Right cardiac atrium (tissue), 5 donors: ENCODE results near the gene C2orf49. TPM values are rescaled to one million over a fixed set of nuclear protein-coding genes. Genes with fewer than 3 reads are reported as not detected.
A peak's percentile ranks its signal among the peaks of the same experiment; 100 is the strongest.

Experiments
- ATAC-seq, 2 donors: fragments of 200-7000 bp; cut with Tn5 transposase; one replicate each; pipeline versions ENCODE4 v1.8.0 to v1.9.1; 2020; ENCODE audit warnings: moderate library complexity in 2 of 2, mild to moderate bottlenecking in 1 of 2
- DNase-seq, 3 donors: peaks; one replicate each; pipeline ENCODE4 v3.0.0-alpha.2; 2020
- H3K27ac ChIP-seq: one replicate; pipeline ENCODE4 v1.5.1; 2013; ENCODE audit warnings: mild to moderate bottlenecking, low read length, control low read depth, moderate library complexity
- H3K27me3 ChIP-seq: one replicate; pipeline ENCODE4 v1.6.1; 2013; ENCODE audit not compliant: control insufficient read depth, insufficient read depth
- H3K4me1 ChIP-seq: one replicate; pipeline ENCODE4 v1.6.1; 2013; ENCODE audit warnings: low read length; ENCODE audit not compliant: control insufficient read depth, insufficient read depth
- H3K4me3 ChIP-seq: one replicate; pipeline ENCODE4 v1.5.1; 2013; ENCODE audit warnings: low read length, control low read depth
- H3K9me3 ChIP-seq: one replicate; pipeline ENCODE4 v1.6.1; 2013; ENCODE audit warnings: low read length; ENCODE audit not compliant: control insufficient read depth
- WGBS: extraction: QIAGEN DNeasy Blood & Tissue Kit; methylation state at CpG from one replicate; pipeline ENCODE4 v1.1.7; 2013; 5-methylcytosine and 5-hydroxymethylcytosine counted together
- intact Hi-C, 4 donors: fragments of 100-400 bp; cut with DNase I; formaldehyde crosslinking; loops; one replicate each; pipeline versions ENCODE4 v1.11.0 to v1.14.0; 2022 to 2023
- polyA plus RNA-seq: library from polyadenylated mRNA; stranded (reverse); fragments of 200-250 nt; gene quantifications from one replicate; pipeline ENCODE4 v1.2.3, GENCODE V29; 2013
- total RNA-seq, 4 donors: library from RNA; stranded (reverse); fragmentation: NEBNext Ultra II Directional; extraction: Animal tissue kit (Norgen Biotek cat#: 25700); gene quantifications; one replicate each; pipeline ENCODE4 v1.2.1, GENCODE V29; 2021
- donor health status: healthy with polysubstance abuse.
- donor health status: DM: no; HTN: yes; CAD: no.
- donor health status: DM: no; HTN: no; CAD: no.
- donor health status: DM: no; HTN: yes; CAD: no; lungs with severe emphysema.
- donor health status: DM: yes; HTN: yes; CAD: no.

Gene C2orf49
- total and polyA plus RNA-seq, 5 donors: 13.2 to 20.3 (median 15.8) TPM

DNA sequence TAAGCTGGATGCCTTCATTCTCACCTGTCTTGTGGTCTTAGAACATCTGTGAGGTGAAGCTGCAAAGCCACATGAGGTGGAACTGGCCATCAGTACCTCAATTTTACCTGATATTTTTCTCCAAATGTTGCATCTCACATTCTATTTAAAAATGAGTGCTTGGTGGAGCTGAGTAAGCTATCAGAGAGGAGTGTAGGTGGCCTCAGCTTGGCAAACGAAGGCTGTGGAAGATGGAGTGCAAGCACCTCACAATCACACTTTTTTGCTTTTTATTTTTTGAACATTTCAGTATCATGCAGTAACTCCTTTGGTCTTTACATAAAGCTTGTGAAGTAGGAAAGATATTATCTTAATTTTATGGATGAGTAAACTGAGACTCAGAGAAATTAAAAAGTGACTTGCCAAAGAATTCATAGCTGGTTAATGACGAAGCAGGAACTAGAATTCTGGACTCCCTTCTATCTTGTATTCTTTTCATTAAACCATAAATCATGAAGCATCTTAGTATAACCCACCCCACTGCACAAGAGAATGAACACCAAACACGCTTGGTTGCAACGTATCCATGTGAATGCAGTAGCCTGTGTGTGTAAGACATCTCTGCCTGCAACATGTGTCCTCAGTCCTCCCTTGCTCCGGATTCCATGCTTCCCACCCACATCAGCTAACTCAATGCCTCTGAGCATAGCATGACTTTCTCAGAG is 27.2 kb downstream of the C2orf49 start:
- WGBS: 85% methylated on average over 5 of the region's 5 CpGs
- Histone ChIP-seq H3K4me3 (no peak overlapping the region), H3K27me3 (no peaks in the 10 kb centered on the region), H3K4me1 (no peaks in the 10 kb centered on the region), H3K27ac (no peak overlapping the region), H3K9me3 (no peaks in the 10 kb centered on the region)
- no peak for ATAC-seq
- intact Hi-C loops: loop anchor here in 1 of 4 donors (5.0 kb wide), 1 partner anchor 158 kb away; no protein-coding TSS in a partner anchor
- DNase-seq: no peak

DNA sequence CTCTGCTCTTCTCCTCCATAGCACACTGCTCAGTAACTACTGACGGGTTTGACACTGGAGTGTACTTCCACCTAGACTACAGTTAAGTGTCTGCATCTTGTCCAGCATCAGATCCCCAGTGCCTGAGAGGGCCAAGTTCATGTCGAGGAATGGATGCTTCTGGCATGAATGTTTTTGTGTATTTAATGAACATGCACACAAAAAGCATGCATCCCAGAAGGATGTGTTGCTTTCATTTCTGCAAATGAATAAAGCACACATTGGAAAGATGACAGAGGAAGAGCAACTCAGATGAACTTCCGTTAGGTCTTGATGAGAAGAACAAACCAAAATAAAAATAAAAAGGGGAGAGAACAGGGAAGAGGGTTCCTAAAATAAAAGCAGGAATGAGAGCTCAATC is 27.9 kb downstream of the C2orf49 start:
- H3K4me1 ChIP-seq: no peaks in the 10 kb centered on the region
- no peaks in the 10 kb centered on the region for H3K9me3 ChIP-seq
- ATAC-seq (no peak), DNase-seq (no peak)
- intact Hi-C loops: loop anchor here in 1 of 4 donors (5.0 kb wide), 1 partner anchor 157 kb away; no protein-coding TSS in a partner anchor
- no peak overlapping the region for H3K4me3 ChIP-seq
- whole genome bisulfite sequencing: 72% methylated on average over 3 of the region's 3 CpGs
- H3K27me3 ChIP-seq: no peaks in the 10 kb centered on the region
- no peak overlapping the region for H3K27ac ChIP-seq

GRCh38 chr2:105368759-105369408 is 31.5 kb downstream of the C2orf49 start:
- WGBS: 70% methylated on average over 8 of the region's 8 CpGs
- Histone ChIP-seq H3K4me3 (no peak overlapping the region), H3K4me1 (peaks cover 2% of the 10 kb centered on the region), H3K27me3 (no peaks in the 10 kb centered on the region), H3K27ac (peak overlapping the region; percentile 50), H3K9me3 (no peaks in the 10 kb centered on the region)
- DNase-seq (no peak), ATAC-seq (no peak)
- intact Hi-C loops: loop anchor here in 1 of 4 donors (5.0 kb wide), 1 partner anchor 153 kb away; no protein-coding TSS in a partner anchor

- DNase-seq: peak; percentile 85 to 93 (median 92)
- WGBS: 39% methylated on average over 30 of the region's 30 CpGs
- ATAC-seq: peak; percentile 72 to 79
- H3K27me3 ChIP-seq: no peaks in the 10 kb centered on the region
- H3K9me3 ChIP-seq: no peaks in the 10 kb centered on the region
- intact Hi-C loops: loop anchor here (2.0 to 5.0 kb wide), 3 partner anchors 147 to 152 kb away; no protein-coding TSS in a partner anchor
- H3K27ac ChIP-seq: no peak overlapping the region
- H3K4me1 ChIP-seq: peaks cover 2% of the 10 kb centered on the region
- no peak overlapping the region for H3K4me3 ChIP-seq
Measured at GRCh38 chr2:105369777-105370690, 32.7 kb downstream of the C2orf49 start.

DNA sequence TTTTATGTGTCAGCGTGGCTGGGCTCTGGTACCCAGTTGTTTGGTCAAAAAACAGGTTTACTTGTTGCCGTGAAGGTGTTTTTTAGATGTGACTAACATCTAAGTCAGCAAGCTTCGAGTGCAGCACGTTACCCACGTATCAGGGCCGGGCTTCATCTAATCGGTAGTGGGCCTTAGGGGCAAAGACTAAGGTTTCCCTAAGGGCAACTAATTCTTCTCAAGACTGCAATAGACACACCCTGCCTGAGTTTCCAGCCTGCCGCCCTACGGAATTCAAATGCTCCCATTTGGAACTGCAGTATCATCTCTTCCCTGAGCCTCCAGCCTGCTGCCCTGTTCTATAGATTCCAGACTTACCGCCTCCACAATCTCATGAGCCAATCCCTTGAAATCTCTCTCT is 33.8 kb downstream of the C2orf49 start:
- 81% methylated on average over 10 of the region's 10 CpGs for WGBS
- Histone ChIP-seq H3K4me3 (no peak overlapping the region), H3K27ac (no peak overlapping the region), H3K4me1 (peaks cover 2% of the 10 kb centered on the region), H3K9me3 (no peaks in the 10 kb centered on the region), H3K27me3 (no peaks in the 10 kb centered on the region)
- DNase-seq: no peak
- intact Hi-C loops: loop anchor here in 3 of 4 donors (2.0 to 5.0 kb wide), 3 partner anchors 146 to 151 kb away; no protein-coding TSS in a partner anchor
- no peak for ATAC-seq

DNA sequence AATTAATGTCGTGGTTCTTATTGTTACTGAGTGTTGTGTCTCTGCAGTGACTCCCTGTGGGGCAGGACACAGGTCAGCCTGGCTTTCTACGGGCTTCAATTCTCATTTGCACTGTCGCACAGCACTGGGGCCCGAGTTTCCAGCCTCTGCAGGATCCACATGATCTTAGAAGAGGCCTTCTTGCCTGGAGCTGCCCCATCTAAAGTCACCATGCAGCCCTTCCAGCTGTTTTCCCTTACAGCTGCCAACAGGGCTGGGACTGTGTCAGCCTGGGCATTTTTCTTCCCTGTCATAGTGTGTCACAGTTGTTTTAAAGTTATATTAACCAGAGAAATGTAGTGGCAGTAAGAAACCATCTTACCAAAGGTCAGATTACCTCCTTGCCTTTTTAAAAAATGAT is 34.5 kb downstream of the C2orf49 start:
- Histone ChIP-seq H3K9me3 (no peaks in the 10 kb centered on the region), H3K4me3 (no peak overlapping the region), H3K27me3 (no peaks in the 10 kb centered on the region), H3K4me1 (peaks cover 2% of the 10 kb centered on the region), H3K27ac (peak overlapping the region; percentile 33)
- ATAC-seq: no peak
- DNase-seq: no peak
- WGBS: 64% methylated on average over 4 of the region's 4 CpGs
- intact Hi-C loops: loop anchor here in 3 of 4 donors (2.0 to 5.0 kb wide), 3 partner anchors 145 to 150 kb away; no protein-coding TSS in a partner anchor

- 37% methylated on average over 9 of the region's 9 CpGs for WGBS
- peaks cover 2% of the 10 kb centered on the region for H3K4me1 ChIP-seq
- intact Hi-C loops: loop anchor here in 2 of 4 donors (5.0 kb wide), 2 partner anchors 144 to 149 kb away; no protein-coding TSS in a partner anchor
- H3K4me3 ChIP-seq: no peak overlapping the region
- peak; percentile 75 to 92 (median 85) for DNase-seq
- peak overlapping the region; percentile 73 for H3K27ac ChIP-seq
- peak; percentile 46 to 73 for ATAC-seq
- no peaks in the 10 kb centered on the region for H3K27me3 ChIP-seq
- H3K9me3 ChIP-seq: no peaks in the 10 kb centered on the region
Measured at GRCh38 chr2:105373344-105373781, 36.0 kb downstream of the C2orf49 start.

- intact Hi-C loops: loop anchor here in 2 of 4 donors (5.0 kb wide), 2 partner anchors 143 to 148 kb away; no protein-coding TSS in a partner anchor
- WGBS: 73% methylated on average over 9 of the region's 9 CpGs
- no peaks in the 10 kb centered on the region for H3K27me3 ChIP-seq
- H3K9me3 ChIP-seq: no peaks in the 10 kb centered on the region
- DNase-seq (peak in 1 of 3 donors; percentile 49), ATAC-seq (peak; percentile 7 to 14)
- no peak overlapping the region for H3K4me3 ChIP-seq
- H3K4me1 ChIP-seq: peaks cover 2% of the 10 kb centered on the region
- peak overlapping the region; percentile 73 for H3K27ac ChIP-seq
Measured at GRCh38 chr2:105373895-105374401, 36.6 kb downstream of the C2orf49 start.

- Histone ChIP-seq H3K27ac (peak overlapping the region; percentile 55), H3K4me3 (no peak overlapping the region), H3K9me3 (no peaks in the 10 kb centered on the region), H3K27me3 (no peaks in the 10 kb centered on the region), H3K4me1 (peaks cover 2% of the 10 kb centered on the region)
- intact Hi-C loops: no loop called here
- peak in 1 of 3 donors; percentile 78 for DNase-seq
- ATAC-seq: peak; percentile 53 to 69
- 42% methylated on average over 15 of the region's 15 CpGs for WGBS
Measured at GRCh38 chr2:105375001-105375561, 37.7 kb downstream of the C2orf49 start.

DNA sequence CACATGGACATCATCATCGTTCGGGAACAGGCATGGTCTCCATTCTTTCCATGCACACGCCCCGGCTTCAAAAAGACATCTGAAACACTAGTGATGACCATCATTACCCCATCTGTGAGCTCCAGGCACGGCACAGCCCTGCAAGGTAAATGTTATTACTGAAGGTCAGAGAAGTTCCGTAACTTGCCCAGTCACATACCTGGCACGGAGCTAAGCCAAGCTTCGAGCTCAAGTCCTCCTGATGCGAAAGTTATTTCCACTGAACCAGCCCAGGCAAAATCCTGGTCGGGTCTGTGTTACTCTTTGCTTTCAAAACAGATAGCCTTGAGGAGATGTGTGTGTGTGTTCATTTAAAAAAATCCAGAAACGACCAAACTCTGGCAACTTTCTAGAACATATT is 38.7 kb downstream of the C2orf49 start:
- Histone ChIP-seq H3K4me1 (peaks cover 4% of the 10 kb centered on the region), H3K27ac (peak overlapping the region; percentile 7), H3K4me3 (no peak overlapping the region), H3K27me3 (no peaks in the 10 kb centered on the region), H3K9me3 (no peaks in the 10 kb centered on the region)
- WGBS: 75% methylated on average over 11 of the region's 11 CpGs
- ATAC-seq (no peak), DNase-seq (no peak)
- intact Hi-C loops: no loop called here
